NCI-H526 (cell line): Measurements from ENCODE around the gene NADK.
"Not testable (repeated sequence)": the region's sequence is repeated elsewhere in the genome, so short reads cannot be mapped to it uniquely, and the experiment has no call there.

ENCODE experiments used
- DNase-seq, 2 experiments: peaks; one replicate each; lab custom pipeline; 2025; lab: John Stamatoyannopoulos, UW

The NADK gene

DNA sequence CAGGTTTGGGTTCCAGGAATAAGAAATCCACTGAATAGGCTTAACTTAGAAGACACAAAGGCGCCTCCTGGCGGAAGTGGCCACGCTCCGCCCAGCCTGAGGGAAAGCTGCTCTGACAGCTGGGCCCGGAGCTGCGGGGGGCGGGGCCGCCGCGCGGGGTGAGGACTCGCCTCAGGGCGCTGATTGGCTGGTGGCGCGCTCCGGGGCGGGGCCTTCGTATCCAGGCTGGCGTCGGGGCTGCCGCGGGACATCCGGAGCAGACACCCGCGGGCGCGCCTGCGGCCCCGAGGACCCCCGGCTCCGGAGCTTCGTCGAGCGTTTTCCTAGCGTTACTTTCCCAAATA, 31.7 kb downstream of the NADK start:
- not testable (repeated sequence) for DNase-seq

DNA sequence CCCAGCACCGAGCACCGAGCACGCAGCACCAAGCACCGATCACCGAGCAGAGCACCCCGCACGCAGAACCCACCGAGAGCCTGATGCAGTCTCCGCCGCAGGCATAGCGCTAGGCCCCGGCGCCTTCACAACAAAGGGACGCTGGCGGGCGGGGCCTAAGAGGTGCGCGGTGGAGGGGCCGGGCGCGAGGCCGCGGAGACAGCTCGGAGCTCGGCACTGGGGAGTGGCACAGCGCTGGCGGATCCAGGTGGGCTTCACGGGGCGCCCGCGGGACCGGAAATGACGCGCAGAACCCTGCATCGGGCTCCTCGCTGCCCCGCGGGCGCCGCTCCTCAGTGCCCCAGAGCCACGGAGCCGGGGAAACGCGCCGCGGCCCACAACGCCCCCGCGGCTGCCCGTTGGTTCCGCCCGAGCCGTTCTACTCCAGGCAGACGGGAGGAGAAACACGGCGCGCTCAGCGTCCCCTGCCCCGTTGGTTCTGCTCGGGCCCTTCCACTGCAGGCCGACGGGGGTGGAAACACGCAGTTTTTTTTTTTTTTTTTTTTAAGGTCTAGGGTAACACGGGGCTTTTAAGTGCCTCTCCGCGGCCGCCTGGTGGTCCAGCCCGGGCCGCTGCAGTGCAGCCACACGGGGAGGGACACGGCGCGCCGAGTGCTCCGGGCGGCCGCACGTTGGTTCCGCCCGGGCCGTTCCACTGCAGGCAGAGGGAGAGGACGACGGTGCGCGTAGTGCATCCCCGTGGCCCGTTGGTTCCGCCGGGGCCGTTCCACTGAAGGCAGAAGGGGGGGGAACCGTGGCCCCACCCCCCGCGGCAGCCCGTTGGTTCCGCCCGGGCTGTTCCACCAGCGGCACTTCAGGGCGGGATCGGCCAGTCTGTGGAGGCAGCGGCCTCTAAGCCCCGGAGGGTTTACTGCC, 32.4 kb downstream of the NADK start:
- peak in 1 of 2 experiments; percentile 26 for DNase-seq

DNA sequence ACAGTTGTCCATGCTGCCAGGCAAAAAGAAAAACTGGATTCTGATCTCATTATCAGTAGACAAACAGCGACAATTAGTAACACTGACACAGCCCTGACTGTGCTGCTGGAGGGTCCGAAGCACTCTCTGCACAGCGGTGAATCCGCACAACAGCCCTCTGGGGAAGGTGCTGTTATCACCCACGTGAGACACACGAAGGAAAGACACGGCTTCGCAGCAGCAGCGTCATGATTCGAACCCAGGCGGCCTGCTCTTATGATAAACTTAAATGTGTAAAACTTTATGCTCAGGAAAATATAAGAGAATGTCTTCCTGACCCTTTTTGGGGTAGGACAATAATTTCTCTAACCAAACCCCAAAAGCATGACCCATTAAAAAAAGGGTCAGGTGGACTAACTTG, 35.7 kb downstream of the NADK start:
- not testable (repeated sequence) for DNase-seq

DNA sequence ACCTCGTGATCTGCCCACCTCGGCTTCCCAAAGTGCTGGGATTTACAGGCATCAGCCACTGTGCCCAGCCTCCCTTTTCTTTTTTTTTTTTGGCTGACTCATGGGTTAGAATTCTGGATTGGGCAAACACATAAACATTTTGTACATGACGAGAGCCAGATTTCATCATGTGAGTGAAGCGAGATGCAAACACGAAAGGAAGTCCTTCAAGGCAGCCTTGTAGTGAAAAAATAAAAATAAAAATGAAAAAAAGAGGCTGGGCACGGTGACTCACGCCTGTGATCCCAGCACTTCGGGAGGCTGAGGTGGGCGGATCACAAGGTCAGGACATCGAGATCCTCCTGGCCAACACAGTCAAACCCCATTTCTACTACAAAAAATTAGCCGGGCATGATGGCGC, 37.3 kb downstream of the NADK start:
- DNase-seq: not testable (repeated sequence)

DNA sequence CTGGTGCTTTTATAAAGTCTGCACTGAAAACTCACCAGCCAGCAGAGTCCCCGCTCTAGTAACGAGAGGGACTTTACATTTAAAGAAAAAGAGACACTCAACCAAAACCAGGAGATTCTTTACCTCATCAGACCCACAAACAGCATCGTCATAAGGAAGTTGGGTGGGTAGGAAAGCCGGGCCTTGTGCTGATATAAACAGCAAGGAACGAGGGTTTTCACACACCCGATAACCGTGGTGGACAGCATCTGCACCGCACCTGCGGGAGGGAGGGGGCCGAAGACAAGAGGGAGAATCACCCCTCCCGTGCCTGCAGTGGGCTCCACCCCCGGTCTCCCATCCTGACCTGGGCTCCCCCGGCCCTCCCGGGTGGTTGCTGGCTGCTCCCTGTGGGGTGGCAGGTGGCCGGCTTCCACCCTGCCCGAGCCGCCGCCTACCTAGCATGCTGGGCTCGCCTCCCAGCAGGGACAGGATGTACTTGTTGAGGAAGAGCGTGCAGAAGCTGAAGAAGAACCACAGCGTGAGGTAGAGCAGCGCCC, 39.4 kb downstream of the NADK start:
- not testable (repeated sequence) for DNase-seq

DNA sequence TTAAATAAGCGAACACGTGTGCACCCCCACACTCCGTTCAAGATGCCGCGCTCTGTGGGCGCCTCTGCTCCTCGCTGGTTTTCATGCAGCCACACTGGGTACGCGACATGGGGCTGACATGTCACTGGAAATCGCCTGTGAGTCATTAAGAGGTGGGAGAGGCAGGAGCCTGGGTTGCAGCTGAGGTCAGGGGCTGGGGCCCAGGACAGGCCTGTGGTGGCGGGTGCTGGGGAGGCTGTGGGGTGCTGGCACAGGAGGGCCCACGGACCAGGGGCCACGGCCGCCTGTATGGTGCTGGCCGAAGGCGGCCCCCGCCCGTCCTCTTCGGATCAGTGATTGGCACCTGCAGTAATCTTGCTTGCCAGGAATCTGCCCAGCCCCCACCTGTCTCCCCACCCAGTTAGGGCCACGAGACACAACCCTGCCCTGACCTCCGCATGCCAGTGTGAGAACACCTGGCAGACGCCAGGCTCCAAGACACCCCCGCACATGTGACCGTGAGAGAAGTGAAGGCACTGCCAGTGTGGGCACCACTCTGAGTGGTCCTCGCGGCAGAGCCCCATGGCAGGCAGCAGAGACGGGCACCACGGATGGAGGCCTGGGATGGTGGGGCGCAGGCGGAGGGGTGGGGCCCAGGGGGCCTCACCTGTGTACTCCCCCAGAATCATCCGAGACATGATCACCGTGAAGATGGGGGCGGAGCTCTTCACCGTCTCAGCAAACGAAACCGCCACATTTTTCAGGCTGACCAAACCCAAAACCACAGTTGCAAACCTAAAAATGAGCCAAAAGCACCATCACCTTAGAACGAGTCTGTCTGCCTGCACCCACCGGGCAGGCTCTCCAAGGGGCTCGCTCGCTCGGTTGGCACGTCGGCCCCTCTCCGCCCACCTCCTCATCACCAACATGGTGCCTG, 40.3 kb downstream of the NADK start:
- DNase-seq: not testable (repeated sequence)

DNA sequence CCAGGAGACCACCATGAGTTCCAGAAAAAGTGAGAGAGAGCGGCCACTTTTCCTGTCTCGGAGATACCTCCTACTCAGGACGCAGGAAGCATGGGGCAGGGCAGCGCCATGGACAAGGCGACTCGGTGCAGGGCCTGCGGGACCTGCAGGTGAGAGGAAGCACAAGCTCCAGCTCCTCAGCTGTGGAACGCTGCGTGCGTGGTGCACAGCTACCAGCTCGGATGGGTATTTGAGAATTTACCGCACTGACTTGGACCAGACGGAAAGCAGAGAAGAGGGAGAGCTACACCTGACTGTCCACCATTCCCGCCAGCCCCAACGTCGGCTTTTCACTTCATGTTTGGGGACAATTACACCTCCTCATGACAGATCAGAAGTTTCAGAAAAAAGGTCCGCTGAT, 45.9 kb downstream of the NADK start:
- DNase-seq: no peak

DNA sequence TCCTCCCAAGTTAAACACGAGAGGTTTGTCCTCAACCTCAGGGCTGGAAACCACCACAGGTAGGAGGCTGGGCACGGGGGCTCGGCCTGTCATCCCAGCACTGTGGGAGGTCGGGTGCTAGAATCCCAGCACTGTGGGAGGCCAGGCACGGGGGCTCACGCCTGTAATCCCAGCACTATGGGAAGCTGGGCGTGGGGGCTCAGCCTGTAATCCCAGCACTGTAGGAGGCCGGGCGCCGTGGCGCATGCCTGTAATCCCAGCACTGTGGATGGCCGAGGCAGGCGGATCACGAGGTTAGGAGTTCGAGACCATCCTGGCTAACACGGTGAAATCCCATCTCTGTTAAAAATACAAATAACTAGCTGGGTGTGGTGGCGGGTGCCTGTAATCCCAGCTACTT, 47.4 kb downstream of the NADK start:
- no peak for DNase-seq

DNA sequence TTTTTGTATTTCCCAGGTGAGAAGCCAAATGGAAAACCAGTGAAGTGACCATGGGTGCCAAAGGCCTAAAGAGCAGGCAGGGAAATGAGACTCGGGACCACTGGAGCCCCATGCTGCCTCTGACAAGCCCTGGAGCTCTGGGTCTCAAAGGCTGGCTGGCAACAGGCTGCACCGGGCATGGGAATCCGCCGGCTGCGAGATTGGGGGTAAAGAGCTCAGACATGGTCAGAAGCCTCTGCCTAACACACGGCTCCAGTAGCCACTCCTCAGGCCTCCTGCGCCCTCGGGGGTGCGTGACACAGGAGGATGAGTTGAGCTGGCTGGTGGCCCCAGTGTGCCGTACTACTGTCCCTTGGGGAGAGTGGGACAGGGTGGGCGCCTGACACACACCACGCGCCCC, 48.0 kb downstream of the NADK start:
- DNase-seq: not testable (repeated sequence)

DNA sequence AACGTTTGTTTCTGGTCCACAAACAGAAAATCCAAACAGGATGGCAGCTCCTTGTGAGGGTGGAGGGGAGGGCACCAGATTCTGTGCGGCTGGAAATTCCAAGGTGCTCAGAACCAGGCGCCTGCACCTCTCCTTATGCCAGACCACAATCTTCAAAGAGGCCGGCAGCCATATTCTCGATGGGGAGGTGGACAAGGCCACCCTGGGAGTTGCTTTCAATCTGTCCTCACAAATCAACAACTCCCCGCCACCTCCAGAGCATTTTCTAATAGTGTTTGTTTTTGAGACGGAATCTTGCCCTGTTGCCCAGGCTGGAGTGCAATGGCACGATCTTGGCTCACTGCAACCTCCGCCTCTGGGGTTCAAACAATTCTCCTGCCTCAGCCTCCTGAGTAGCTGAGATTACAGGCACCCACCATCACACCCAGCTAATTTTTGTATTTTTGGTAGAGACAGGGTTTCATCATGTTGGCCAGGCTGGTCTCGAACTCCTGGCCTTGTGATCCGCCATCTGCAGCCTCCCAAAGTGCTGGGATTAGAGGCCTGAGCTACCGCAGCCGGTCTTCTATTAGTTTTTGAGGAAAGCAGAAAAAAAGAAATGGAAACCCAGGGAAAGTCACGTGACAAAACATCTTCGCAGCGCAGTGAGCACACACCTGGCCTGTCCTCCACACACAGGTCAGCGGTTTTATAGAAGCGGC, 49.0 kb downstream of the NADK start:
- not testable (repeated sequence) for DNase-seq

DNA sequence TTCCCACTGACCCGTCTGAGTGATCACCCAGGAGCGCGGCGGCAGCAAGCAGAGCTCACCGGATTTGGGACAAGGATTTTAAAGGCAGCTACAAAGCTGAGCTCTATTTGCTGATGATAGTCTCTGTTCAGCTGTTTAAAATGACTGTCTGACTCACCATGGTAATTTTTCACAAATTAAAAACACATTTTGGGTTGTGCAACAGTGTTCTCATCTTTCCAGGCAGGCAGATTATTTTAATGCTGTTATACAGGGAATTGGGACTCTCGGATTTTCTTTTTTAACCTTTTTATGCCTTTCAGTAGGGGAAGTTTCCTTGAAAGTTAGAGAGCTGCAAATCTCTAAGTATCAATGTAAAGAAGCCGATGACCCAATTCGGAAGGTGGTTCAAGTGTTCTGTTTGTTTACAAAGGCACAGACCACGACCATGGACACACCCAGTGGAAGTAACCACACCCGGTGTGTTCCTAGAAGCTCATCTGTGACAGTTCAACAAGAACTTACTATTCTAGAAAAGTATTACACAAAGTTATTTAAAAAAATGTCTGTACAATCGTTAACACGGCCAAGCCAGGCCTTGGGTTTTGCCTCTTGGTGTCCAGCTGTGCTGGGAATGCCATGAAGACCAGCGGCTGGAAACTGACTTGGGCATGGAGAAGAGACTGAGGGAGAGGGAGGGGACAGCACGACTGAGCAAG, 49.8 kb downstream of the NADK start:
- not testable (repeated sequence) for DNase-seq

DNA sequence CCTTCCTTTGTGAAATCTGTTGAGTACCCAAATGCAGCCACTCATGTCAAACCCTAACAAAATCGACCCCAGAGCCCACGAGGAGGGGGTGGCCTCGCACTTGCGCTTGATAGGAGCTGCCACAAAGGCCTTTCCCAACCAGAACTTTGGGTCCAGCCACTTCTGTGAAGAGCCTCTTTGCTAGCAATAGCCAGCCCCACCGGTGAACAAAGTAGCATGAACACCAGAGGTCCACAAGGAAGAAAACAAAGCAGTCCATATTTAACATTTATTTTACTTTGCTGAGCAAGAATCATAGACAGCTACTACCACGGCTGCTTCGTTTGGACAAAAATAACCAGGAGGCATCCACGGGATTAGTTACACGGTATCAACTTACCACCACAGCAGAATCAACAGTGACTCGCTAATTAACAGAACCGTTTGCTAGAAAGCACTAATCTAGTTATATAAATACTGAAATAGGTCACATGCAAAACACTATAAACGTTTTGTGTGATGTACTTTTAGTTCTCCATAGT, 51.1 kb downstream of the NADK start:
- peak in 1 of 2 experiments; percentile 17 for DNase-seq

DNA sequence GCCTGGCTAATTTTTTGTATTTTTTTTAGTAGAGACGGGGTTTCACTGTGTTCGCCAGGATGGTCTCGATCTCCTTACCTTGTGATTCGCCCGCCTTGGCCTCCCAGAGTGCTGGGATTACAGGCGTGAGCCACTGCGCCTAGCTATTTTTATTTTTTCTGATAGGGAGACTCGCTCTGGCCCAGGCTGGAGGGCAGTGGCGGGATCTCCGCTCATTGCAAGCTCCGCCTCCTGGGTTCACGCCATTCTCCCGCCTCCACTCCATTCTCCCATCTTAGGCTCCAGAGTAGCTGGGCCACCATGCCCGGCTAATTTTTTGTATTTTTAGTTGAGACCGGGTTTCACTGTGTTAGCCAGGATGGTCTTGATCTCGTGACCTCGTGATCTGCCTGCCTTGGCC, 52.2 kb downstream of the NADK start:
- not testable (repeated sequence) for DNase-seq

DNA sequence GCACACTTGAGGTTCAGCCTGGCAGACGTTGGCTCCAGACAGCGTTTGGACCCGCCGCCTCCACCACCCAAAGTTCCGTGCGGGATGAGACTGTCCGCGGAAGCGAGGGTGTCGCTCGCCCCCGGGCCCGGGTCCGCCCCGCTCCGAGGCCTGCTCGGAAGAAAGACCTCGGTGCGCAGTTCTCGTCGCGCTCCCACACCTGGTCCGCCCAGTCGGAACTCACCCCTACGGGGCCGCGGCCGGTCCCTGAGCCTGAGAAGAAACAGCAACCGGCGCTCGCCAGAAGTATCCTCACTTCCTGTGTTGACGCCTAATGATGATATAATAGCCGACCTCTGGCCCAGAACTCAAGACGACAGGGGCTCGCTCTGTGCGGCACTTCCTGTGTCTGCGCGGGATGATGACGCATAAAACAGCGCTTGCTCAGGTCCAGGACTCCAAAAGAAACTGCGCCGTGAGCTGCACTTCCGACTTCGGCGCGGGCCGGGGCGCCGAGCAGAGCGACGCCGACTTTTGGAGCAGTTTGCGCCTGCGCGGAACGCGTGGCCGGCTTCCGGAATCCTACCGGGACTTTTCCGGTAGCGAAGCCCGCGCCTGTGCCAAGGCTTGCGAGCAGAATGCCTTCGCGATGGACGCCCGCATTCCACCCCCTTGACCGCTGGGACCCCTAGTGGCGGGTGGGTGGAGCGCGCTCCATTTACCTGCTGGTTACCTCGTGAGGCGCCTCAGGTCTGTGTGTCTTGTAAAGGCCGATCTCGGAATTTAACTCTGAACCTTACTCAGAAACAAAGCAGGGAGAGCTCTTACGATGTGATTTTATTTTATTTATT, 54.0 kb downstream of the NADK start, which contains the start of gene CDK11A:
Gene CDK11A (minus strand): TSS at position 323 of the 830 bp plus-strand sequence. CDS start 1,539 bp downstream, outside the sequence.
- DNase-seq: peak; percentile 85

DNA sequence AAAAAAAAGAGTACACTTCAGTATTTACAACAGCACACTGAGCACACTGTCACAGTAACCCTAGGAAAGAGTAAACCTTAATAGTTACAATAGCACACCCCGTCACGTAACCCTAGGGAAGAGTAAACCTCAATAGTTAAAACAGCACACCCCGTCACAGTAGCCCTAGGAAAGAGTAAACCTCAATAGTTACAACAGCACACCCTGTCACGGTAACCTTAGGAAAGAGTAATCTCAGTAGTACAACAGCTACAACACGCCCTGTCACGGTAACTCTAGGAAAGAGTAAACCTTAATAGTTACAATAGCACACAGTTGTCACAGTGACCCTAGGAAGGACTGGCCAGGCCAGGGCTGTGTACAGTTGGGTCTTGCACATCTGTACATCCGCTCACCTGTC, 57.1 kb downstream of the NADK start:
- DNase-seq: no peak

DNA sequence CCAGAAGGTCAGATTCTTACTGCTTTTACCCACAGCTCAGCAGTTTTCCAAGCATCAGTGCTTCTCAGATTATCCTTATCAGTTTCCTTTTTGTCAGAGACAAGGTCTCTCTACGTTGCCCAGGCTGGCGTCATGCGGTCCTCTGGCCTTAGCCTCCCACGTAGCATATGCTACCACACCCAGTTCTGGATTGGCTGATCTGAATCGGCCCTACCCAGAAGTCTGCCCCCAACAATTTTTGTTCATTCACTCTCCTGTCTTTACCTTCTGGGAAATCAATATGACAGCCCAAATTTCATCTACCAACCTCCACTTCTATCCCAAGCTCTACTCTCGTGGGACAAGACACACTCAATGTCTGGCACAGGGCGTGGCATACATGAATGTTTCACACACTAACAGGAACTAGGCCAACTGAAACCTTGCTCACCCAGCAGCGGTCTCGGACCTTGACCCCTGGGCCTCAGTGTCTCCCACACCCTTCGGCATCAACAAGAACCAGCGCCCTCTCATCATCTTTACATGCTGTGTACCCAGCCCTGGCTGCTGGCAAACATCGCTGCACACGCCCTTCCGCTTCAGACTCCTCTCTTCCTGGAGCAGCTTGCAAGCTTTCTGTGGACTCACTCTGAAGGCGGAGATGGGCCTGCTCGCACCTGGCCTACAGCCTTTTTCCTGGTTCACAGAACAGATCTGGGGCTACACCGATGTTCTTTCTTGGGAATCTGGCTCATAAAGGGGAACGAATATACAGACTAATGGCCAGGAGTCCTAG, 63.0 kb downstream of the NADK start:
- DNase-seq: not testable (repeated sequence)

DNA sequence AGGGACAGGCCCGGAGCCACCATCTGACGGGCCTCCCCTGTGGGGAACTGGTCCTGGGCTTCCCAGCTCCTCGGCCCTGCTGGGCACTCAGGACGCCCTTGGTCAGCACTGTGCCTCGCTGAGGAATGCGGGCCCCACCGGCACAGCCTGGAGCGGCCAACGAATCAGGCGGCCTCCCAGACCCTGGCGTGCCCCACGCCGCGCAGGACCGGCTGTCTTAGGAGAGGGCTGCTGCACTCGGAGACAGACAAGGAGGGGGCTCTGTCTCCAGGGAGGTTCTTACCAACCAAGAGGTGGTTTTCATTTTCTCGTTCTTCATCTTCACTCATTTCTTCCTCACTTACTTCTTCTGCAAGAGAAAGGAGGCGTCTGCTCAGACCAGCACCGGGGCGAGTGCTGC, 70.4 kb downstream of the NADK start:
- DNase-seq: not testable (repeated sequence)

DNA sequence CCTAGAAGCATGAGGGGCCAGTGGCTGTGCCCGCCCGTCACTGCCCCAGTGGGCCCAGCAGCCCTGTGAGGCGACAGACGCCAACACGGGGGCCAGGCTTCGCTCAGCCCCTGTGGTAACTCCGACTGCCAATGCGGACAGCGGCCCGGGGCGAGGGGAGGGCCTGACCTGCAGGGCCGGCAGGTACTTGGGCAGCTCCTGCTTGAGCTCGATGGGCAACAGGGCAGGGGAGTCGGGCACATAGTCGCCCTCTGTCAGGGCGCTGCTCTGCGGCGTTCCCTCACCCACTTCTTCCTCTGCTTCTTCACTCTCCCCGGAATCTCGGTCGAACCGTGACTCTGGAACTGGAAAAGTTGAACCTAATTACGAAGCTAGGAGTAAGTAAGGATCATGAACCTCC, 71.0 kb downstream of the NADK start:
- DNase-seq: not testable (repeated sequence)

DNA sequence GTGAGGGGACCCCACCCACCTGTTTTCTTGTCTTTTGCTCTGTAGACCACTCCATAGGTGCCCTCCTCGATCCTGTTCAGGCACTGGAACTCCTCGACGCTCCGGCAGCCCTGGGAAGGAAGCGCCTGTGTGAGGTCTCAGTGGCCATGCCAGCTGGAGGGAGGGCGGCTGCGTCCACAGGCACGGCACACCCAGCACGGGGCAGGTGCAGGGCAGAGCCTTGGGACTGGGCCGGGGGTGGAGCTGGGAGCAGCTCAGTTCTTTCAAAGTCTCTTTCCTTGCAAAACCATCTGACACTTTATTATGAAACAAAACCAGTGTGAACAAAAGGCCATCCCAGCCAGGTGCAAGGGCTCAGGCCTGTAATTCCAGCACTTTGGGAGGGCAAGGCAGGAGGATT, 72.6 kb downstream of the NADK start:
- DNase-seq: not testable (repeated sequence)
